Natural killer cell (primary cell): ENCODE data around the gene RAB27B. TPM values are rescaled to one million over a fixed set of nuclear protein-coding genes. Genes with fewer than 3 reads are reported as not detected.

Source experiments
- ATAC-seq, 3 donors: fragments of 150-1000 bp in 2 of 3; fragments of 200-7000 bp in 1 of 3; cut with Tn5 transposase; 1 replicate in 1 of 3; 2 replicates in 2 of 3; pipeline ENCODE4 v1.10.0; 2021; ENCODE audit warnings: mild to moderate bottlenecking in 2 of 3, moderate library complexity in 2 of 3
- DNase-seq, 2 donors: peaks; one replicate each; pipeline versions ENCODE4 v3.0.0 to v3.0.0-alpha.2; 2013 to 2021; ENCODE audit warnings: mixed read lengths in 1 of 2
- H3K27ac ChIP-seq: one replicate; pipeline ENCODE4 v1.5.1; 2013; ENCODE audit warnings: mild to moderate bottlenecking, low read length
- H3K27me3 ChIP-seq: one replicate; pipeline ENCODE4 v1.6.1; 2013; ENCODE audit warnings: low read length; ENCODE audit not compliant: control insufficient read depth, insufficient read depth
- H3K36me3 ChIP-seq: one replicate; pipeline ENCODE4 v1.6.1; 2013; ENCODE audit warnings: low read length; ENCODE audit not compliant: control insufficient read depth, insufficient read depth
- H3K4me1 ChIP-seq: one replicate; pipeline ENCODE4 v1.6.1; 2013; ENCODE audit warnings: low read length; ENCODE audit not compliant: control insufficient read depth, insufficient read depth
- H3K4me3 ChIP-seq: one replicate; pipeline ENCODE4 v1.5.1; 2013; ENCODE audit warnings: low read length
- H3K9me3 ChIP-seq: one replicate; pipeline ENCODE4 v1.6.1; 2013; ENCODE audit warnings: low read length; ENCODE audit not compliant: control insufficient read depth, insufficient read depth
- H3K27ac Mint-ChIP-seq, 2 donors: one replicate each; pipeline ENCODE4 v1.8.0; 2022; ENCODE audit warnings: mild to moderate bottlenecking in 2 of 2, mixed read lengths in 2 of 2, moderate library complexity in 1 of 2
- H3K27me3 Mint-ChIP-seq, 2 donors: one replicate each; pipeline ENCODE4 v1.8.0; 2022; ENCODE audit warnings: low read depth in 2 of 2, mixed read lengths in 2 of 2
- H3K36me3 Mint-ChIP-seq: one replicate; pipeline ENCODE4 v1.8.0; 2022; ENCODE audit warnings: mixed read lengths
- H3K4me1 Mint-ChIP-seq, 2 donors: one replicate each; pipeline ENCODE4 v1.8.0; 2022; ENCODE audit warnings: mixed read lengths in 2 of 2
- H3K4me3 Mint-ChIP-seq: one replicate; pipeline ENCODE4 v1.8.0; 2022; ENCODE audit warnings: mild to moderate bottlenecking, moderate library complexity, mixed read lengths
- H3K9me3 Mint-ChIP-seq, 2 donors: one replicate each; pipeline ENCODE4 v1.8.0; 2022; ENCODE audit warnings: mixed read lengths in 2 of 2
- WGBS: methylation state at CpG from one replicate; pipeline ENCODE4 v1.1.7; 2013; ENCODE audit warnings: missing lambda C conversion rate; ENCODE audit not compliant: insufficient coverage; 5-methylcytosine and 5-hydroxymethylcytosine counted together
- intact Hi-C: fragments of 100-400 bp; cut with micrococcal nuclease; formaldehyde crosslinking; loops from one replicate; pipeline ENCODE4 v1.14.2; 2022
- total RNA-seq, 4 donors: library from RNA; stranded (reverse); fragments of 120-200 nt in 1 of 4; gene quantifications; one replicate each; pipeline versions ENCODE4 v1.2.3 to v1.2.4, GENCODE V29; 2013 to 2022
- TF ChIP-seq, protein P1 (sequence below): fragments of 200-600 bp; IDR thresholded peaks from one replicate; pipeline ENCODE4 v1.8.0; 2022; ENCODE audit warnings: antibody characterized with exemption

Gene RAB27B
- total RNA-seq, 3 donors from 2014 or later (not counting 1 experiment from before 2014, with no cell fraction given), result 23.0 to 25.7 (median 24.0) TPM

DNA sequence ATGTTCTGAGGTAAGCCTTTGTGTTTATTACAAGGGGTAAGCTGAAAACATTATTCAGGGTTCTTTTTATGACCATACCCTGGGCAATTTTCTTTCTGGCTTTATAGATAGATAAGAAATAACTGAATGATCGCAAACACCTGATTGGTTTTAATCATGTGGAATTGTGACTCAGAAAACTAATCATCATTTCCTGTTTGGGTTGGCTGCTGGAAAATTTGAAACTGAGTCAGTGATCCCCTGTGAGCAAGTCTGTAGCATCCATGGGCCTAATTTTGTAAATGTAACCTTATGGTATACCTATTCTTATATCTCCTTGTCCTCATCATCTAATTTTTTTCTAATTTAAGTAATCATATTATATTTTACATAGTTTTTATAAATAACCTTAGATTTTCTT lies 96.7 kb downstream of the RAB27B start:
- TF ChIP-seq, protein P1, sequence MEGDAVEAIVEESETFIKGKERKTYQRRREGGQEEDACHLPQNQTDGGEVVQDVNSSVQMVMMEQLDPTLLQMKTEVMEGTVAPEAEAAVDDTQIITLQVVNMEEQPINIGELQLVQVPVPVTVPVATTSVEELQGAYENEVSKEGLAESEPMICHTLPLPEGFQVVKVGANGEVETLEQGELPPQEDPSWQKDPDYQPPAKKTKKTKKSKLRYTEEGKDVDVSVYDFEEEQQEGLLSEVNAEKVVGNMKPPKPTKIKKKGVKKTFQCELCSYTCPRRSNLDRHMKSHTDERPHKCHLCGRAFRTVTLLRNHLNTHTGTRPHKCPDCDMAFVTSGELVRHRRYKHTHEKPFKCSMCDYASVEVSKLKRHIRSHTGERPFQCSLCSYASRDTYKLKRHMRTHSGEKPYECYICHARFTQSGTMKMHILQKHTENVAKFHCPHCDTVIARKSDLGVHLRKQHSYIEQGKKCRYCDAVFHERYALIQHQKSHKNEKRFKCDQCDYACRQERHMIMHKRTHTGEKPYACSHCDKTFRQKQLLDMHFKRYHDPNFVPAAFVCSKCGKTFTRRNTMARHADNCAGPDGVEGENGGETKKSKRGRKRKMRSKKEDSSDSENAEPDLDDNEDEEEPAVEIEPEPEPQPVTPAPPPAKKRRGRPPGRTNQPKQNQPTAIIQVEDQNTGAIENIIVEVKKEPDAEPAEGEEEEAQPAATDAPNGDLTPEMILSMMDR, result no peak
- ATAC-seq (no peak), DNase-seq (no peak)
- Histone ChIP-seq H3K36me3 (no peaks in the 10 kb centered on the region), H3K4me3 (no peak overlapping the region), H3K27me3 (no peaks in the 10 kb centered on the region), H3K4me1 (no peaks in the 10 kb centered on the region), H3K9me3 (no peaks in the 10 kb centered on the region), H3K27ac (no peak overlapping the region)
- intact Hi-C loops, result no loop called here
- Mint-ChIP-seq H3K27ac (no peak overlapping the region), H3K4me1 (peaks cover 0 to 5% of the 10 kb centered on the region in 2 donors), H3K36me3 (no peaks in the 10 kb centered on the region), H3K4me3 (no peak overlapping the region), H3K9me3 (no peaks in the 10 kb centered on the region), H3K27me3 (peaks cover 5 to 6% of the 10 kb centered on the region in 2 donors)
- 89% methylated on average over 1 of the region's 1 CpG for WGBS

DNA sequence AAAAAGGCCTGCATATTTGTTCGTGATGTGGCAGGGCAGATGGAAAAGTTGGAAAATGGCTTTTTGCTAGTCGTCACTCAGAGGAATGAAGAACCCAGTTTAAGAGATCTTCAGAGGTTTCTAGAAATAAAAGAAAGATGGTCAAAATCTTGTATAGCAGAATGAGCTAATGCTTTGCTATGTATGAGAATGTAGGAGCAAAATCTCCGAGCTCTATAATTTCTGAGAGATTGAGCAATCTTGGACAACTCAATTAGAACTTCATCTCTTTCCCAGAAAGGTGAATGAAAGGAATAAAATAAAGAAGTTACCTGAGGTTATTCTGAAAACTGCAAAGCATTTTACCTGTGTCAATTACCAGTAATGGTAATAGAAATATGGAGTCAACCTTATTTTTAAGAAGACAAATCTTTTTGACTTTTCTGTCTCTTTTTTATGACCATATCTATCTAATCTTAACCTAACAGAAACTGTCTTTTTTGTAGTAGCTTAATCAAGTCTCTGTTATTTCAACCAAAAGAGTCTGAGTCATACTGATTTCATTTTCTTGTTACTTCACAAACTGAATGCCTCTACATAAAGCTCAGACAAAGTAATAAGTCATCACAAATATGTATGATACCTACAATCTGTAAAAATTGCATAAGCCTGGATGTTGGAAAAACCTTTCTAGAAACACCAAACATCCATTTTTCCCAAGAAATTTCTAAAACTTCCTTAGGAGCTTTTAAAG lies 98.5 kb downstream of the RAB27B start:
- H3K4me3 ChIP-seq, result no peak overlapping the region
- H3K27me3 ChIP-seq, result no peaks in the 10 kb centered on the region
- intact Hi-C loops, result no loop called here
- Mint-ChIP-seq H3K36me3 (no peaks in the 10 kb centered on the region), H3K27ac (no peak overlapping the region), H3K27me3 (peaks cover 4 to 5% of the 10 kb centered on the region in 2 donors), H3K4me1 (peaks cover 0 to 5% of the 10 kb centered on the region in 2 donors), H3K9me3 (no peaks in the 10 kb centered on the region), H3K4me3 (no peak overlapping the region)
- H3K4me1 ChIP-seq, result no peaks in the 10 kb centered on the region
- no peaks in the 10 kb centered on the region for H3K9me3 ChIP-seq
- ATAC-seq (no peak), DNase-seq (no peak)
- TF ChIP-seq, protein P1, result no peak
- H3K36me3 ChIP-seq, result no peaks in the 10 kb centered on the region
- no peak overlapping the region for H3K27ac ChIP-seq
- 91% methylated on average over 2 of the region's 3 CpGs for WGBS

DNA sequence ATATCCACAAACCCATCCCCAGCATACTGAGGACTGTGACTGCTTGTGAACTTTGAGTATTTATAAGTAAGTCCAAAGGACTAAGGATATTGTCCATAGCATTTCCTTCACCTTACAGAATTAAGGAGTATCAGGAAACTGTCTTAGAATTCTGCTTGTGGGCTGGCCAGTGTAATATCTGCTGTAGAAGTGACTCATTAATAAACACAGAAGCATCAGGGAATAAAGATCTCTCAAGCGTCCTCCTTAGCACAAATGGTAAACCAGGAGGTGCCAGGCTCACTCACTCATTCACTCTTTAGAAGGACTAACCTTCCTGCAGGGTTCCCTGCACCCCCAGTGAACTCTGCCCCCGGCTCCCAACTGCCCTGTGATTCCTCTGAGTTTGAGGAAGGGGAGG lies 100.0 kb downstream of the RAB27B start:
- no peaks in the 10 kb centered on the region for H3K4me1 Mint-ChIP-seq
- H3K36me3 Mint-ChIP-seq, result no peaks in the 10 kb centered on the region
- DNase-seq, result no peak
- Histone ChIP-seq H3K27ac (no peak overlapping the region), H3K4me1 (no peaks in the 10 kb centered on the region), H3K36me3 (no peaks in the 10 kb centered on the region), H3K9me3 (no peaks in the 10 kb centered on the region), H3K27me3 (no peaks in the 10 kb centered on the region), H3K4me3 (no peak overlapping the region)
- no peak overlapping the region for H3K4me3 Mint-ChIP-seq
- WGBS, result 75% methylated on average over 2 of the region's 2 CpGs
- no peak overlapping the region for H3K27ac Mint-ChIP-seq
- TF ChIP-seq, protein P1, result no peak
- peaks cover 0 to 3% of the 10 kb centered on the region in 2 donors for H3K27me3 Mint-ChIP-seq
- intact Hi-C loops, result no loop called here
- H3K9me3 Mint-ChIP-seq, result no peaks in the 10 kb centered on the region
- ATAC-seq, result no peak

DNA sequence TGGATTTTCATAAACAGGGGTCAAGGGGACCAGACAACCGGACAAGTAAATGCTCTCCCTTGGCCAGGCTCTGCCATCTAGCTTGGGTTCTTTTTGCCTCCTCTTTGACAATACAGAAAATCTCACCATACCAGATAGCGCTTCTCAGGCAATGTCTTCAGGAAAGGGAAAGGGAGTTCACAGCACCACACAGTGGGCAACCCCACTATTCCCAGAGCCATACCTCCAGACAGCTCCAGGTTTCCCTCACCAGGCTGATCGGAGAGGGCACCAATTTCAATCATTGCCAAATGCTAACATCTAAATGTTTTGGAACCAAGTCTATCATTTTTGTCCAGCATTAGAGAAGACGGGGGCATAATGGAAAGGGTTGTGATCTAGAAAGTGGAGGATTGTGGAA lies 102.9 kb downstream of the RAB27B start:
- Histone ChIP-seq H3K27ac (no peak overlapping the region), H3K27me3 (no peaks in the 10 kb centered on the region), H3K4me3 (no peak overlapping the region), H3K4me1 (no peaks in the 10 kb centered on the region), H3K36me3 (no peaks in the 10 kb centered on the region), H3K9me3 (no peaks in the 10 kb centered on the region)
- Mint-ChIP-seq H3K4me3 (no peak overlapping the region), H3K27me3 (peaks cover 0 to 7% of the 10 kb centered on the region in 2 donors), H3K9me3 (no peaks in the 10 kb centered on the region), H3K4me1 (no peaks in the 10 kb centered on the region), H3K36me3 (no peaks in the 10 kb centered on the region), H3K27ac (no peak overlapping the region)
- WGBS, result 96% methylated on average over 4 of the region's 4 CpGs
- ATAC-seq, result no peak
- intact Hi-C loops, result no loop called here
- no peak for DNase-seq
- TF ChIP-seq, protein P1, result no peak
